ENCODE data around the gene FLOT2. TPM values are rescaled to one million over a fixed set of nuclear protein-coding genes. Genes with fewer than 3 reads are reported as not detected.

Gene FLOT2
- total and polyA plus RNA-seq, 4 donors = 46.2 to 226 (median 121) TPM

GRCh38 chr17:28862561-28862960 lies 35.0 kb downstream of the FLOT2 start:
- no peak for TF ChIP-seq CTCF (IDR thresholded peaks at IDR 0.05; ENCODE audit: control extremely low read depth, extremely low read depth)
- Histone ChIP-seq H3K27ac (ENCODE audit: low read depth in 1 of 2, low read length in 1 of 2) (no peak overlapping the region), H3K9me3 (ENCODE audit: control insufficient read depth in 4 of 4, insufficient read depth in 3 of 4, low read length in 3 of 4) (no peaks in the 10 kb centered on the region), H3K36me3 (ENCODE audit: control insufficient read depth in 4 of 4, insufficient read depth in 4 of 4, low read length in 4 of 4) (peaks cover 3 to 28% (median 23%) of the 10 kb centered on the region in 4 donors), H3K4me1 (ENCODE audit: control insufficient read depth in 5 of 5, insufficient read depth in 5 of 5, low read length in 5 of 5) (no peaks in the 10 kb centered on the region), H3K9ac (ENCODE audit: insufficient read depth in 1 of 2, low read length in 2 of 2) (no peak overlapping the region), H3K27me3 (ENCODE audit: control insufficient read depth in 3 of 3, insufficient read depth in 3 of 3, low read length in 2 of 3) (no peaks in the 10 kb centered on the region), H3K4me3 (no peak overlapping the region)
- no peak for DNase-seq
- 98% methylated on average over 3 of the region's 3 CpGs for WGBS, 2 donors
- ATAC-seq (ENCODE audit: insufficient read depth, low FRiP score) = no peak

GRCh38 chr17:28861393-28862203 lies 35.9 kb downstream of the FLOT2 start:
- Histone ChIP-seq H3K4me1 (ENCODE audit: control insufficient read depth in 5 of 5, insufficient read depth in 5 of 5, low read length in 5 of 5) (no peaks in the 10 kb centered on the region), H3K4me3 (no peak overlapping the region), H3K36me3 (ENCODE audit: control insufficient read depth in 4 of 4, insufficient read depth in 4 of 4, low read length in 4 of 4) (peaks cover 3 to 28% (median 23%) of the 10 kb centered on the region in 4 donors), H3K27me3 (ENCODE audit: control insufficient read depth in 3 of 3, insufficient read depth in 3 of 3, low read length in 2 of 3) (no peaks in the 10 kb centered on the region), H3K9me3 (ENCODE audit: control insufficient read depth in 4 of 4, insufficient read depth in 3 of 4, low read length in 3 of 4) (no peaks in the 10 kb centered on the region), H3K9ac (ENCODE audit: insufficient read depth in 1 of 2, low read length in 2 of 2) (no peak overlapping the region), H3K27ac (ENCODE audit: low read depth in 1 of 2, low read length in 1 of 2) (no peak overlapping the region)
- DNase-seq (no peak), ATAC-seq (ENCODE audit: insufficient read depth, low FRiP score) (no peak)
- no peak for TF ChIP-seq CTCF (IDR thresholded peaks at IDR 0.05; ENCODE audit: control extremely low read depth, extremely low read depth)
- WGBS, 2 donors = 81 to 82% methylated on average over 8 of the region's 8 CpGs

GRCh38 chr17:28860363-28860808 lies 37.1 kb downstream of the FLOT2 start:
- Histone ChIP-seq H3K36me3 (ENCODE audit: control insufficient read depth in 4 of 4, insufficient read depth in 4 of 4, low read length in 4 of 4) (peaks cover 3 to 30% (median 27%) of the 10 kb centered on the region in 4 donors), H3K9me3 (ENCODE audit: control insufficient read depth in 4 of 4, insufficient read depth in 3 of 4, low read length in 3 of 4) (no peaks in the 10 kb centered on the region), H3K4me3 (no peak overlapping the region), H3K27ac (ENCODE audit: low read depth in 1 of 2, low read length in 1 of 2) (no peak overlapping the region), H3K4me1 (ENCODE audit: control insufficient read depth in 5 of 5, insufficient read depth in 5 of 5, low read length in 5 of 5) (peaks cover 0 to 5% (median 0%) of the 10 kb centered on the region in 5 donors), H3K27me3 (ENCODE audit: control insufficient read depth in 3 of 3, insufficient read depth in 3 of 3, low read length in 2 of 3) (no peaks in the 10 kb centered on the region), H3K9ac (ENCODE audit: insufficient read depth in 1 of 2, low read length in 2 of 2) (no peak overlapping the region)
- no peak for ATAC-seq (ENCODE audit: insufficient read depth, low FRiP score)
- 94 to 98% methylated on average over 4 of the region's 4 CpGs for WGBS, 2 donors
- TF ChIP-seq CTCF (IDR thresholded peaks at IDR 0.05; ENCODE audit: control extremely low read depth, extremely low read depth) = no peak
- DNase-seq = no peak
